HCT116 (cell line): ENCODE measurements around the gene PSORS1C2.

Experiments
- CBX3 ChIP-seq: IDR thresholded peaks from 2 replicates; pipeline ENCODE4 v1.6.1; 2012; ENCODE audit warnings: low read depth
- CEBPB ChIP-seq: IDR thresholded peaks from 2 replicates; pipeline ENCODE4 v1.6.1; 2012; ENCODE audit warnings: low read depth
- ELF1 ChIP-seq: IDR thresholded peaks from 2 replicates; pipeline ENCODE4 v1.6.1; 2012; ENCODE audit warnings: low read depth, borderline replicate concordance
- EZH2 ChIP-seq: fragments of 200-600 bp; sonication (generic); IDR thresholded peaks from 2 replicates; pipeline ENCODE4 v1.6.1; 2017; ENCODE audit warnings: antibody characterized with exemption, mixed run types
- FOSL1 ChIP-seq: IDR thresholded peaks from 2 replicates; pipeline ENCODE4 v1.6.1; 2012; ENCODE audit warnings: low read depth
- POLR2A ChIP-seq: IDR thresholded peaks from 2 replicates; pipeline ENCODE4 v1.7.0; 2011; ENCODE audit warnings: borderline replicate concordance; ENCODE audit not compliant: insufficient read depth, insufficient read length; ENCODE audit errors: extremely low read depth
- POLR2AphosphoS5 ChIP-seq: IDR thresholded peaks from 2 replicates; pipeline ENCODE4 v1.6.1; 2011; ENCODE audit warnings: mild to moderate bottlenecking, low read depth, low read length, moderate library complexity
- TCF7L2 ChIP-seq: IDR thresholded peaks from 2 replicates; pipeline ENCODE4 v1.7.0; 2011; ENCODE audit warnings: borderline replicate concordance, inconsistent platforms; ENCODE audit not compliant: insufficient read depth, insufficient read length; ENCODE audit errors: extremely low read depth
- TF ChIP-seq, protein P1 (sequence below), 3 experiments: fragments of 200-600 bp in 1 of 3; sonication (generic) in 1 of 3; IDR thresholded peaks in 2 of 3; conservative IDR thresholded peaks in 1 of 3; 2 replicates each; pipeline ENCODE4 v1.5.1; 2012 to 2017; ENCODE audit warnings: low read depth in 2 of 3, low read length in 2 of 3, antibody characterized with exemption in 1 of 3, borderline replicate concordance in 1 of 3, control low read depth in 1 of 3, mild to moderate bottlenecking in 1 of 3, mixed read lengths in 1 of 3, mixed run types in 1 of 3, moderate library complexity in 1 of 3; ENCODE audit not compliant: insufficient read depth in 1 of 3

DNA sequence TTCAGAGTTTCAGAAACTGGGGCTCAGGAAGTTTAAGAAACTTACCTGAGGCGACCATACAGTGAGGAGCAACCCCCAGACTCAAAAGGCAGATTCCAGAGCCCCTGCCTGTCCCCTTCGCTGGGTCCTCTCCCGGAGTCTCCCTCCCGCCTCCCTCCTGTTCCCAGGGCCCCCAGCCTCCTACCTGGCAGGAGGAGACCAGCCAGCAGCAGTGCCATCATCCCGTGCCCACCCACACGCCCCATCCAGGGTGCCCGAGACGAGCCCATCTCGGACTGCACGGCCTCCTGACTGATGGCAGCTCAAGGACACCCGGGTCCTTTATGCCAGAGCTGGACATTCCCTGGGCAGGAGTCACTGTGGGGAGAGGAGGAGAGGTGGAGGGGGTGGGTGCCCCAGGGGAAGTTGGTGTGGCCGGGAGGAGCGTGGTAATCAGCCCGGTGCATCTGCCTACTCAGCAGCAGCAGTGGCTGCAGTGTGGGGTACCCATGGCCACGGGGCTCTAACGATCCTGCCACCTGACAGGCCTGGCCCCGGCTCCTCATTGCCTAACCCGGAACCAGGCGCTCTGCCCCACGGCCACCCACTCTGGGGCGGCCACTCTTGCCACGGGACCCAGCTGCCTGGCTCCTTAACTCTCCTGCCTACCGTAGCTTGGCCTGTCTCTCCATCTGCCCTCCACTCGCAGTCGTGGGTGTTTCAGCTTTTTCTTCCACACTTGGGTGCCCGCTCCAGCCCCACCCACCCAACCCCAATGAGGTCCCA is 18.5 kb downstream of the PSORS1C2 start, which contains the start of gene CDSN:
- TF ChIP-seq, protein P1, sequence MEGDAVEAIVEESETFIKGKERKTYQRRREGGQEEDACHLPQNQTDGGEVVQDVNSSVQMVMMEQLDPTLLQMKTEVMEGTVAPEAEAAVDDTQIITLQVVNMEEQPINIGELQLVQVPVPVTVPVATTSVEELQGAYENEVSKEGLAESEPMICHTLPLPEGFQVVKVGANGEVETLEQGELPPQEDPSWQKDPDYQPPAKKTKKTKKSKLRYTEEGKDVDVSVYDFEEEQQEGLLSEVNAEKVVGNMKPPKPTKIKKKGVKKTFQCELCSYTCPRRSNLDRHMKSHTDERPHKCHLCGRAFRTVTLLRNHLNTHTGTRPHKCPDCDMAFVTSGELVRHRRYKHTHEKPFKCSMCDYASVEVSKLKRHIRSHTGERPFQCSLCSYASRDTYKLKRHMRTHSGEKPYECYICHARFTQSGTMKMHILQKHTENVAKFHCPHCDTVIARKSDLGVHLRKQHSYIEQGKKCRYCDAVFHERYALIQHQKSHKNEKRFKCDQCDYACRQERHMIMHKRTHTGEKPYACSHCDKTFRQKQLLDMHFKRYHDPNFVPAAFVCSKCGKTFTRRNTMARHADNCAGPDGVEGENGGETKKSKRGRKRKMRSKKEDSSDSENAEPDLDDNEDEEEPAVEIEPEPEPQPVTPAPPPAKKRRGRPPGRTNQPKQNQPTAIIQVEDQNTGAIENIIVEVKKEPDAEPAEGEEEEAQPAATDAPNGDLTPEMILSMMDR (IDR thresholded peaks at IDR 0.05 in 2 of 3, conservative IDR thresholded peaks at IDR 0.05 in 1 of 3; ENCODE audit: borderline replicate concordance in 1 of 3, insufficient read depth in 1 of 3, low read depth in 2 of 3, low read length in 2 of 3) = no peak
- TF ChIP-seq TCF7L2 (no peak), POLR2A (no peak), ELF1 (no peak), CEBPB (no peak), CBX3 (no peak), EZH2 (no peak), POLR2AphosphoS5 (no peak), FOSL1 (no peak)
